Fibroblast of the aortic adventitia (primary cell): Measurements from ENCODE around the gene ARHGEF9. TPM values are rescaled to one million over a fixed set of nuclear protein-coding genes. Genes with fewer than 3 reads are reported as not detected.

ENCODE experiments used
- DNase-seq: peaks from one replicate; pipeline ENCODE4 v3.0.0-alpha.2; 2010; ENCODE audit warnings: low read depth
- H3K4me3 ChIP-seq: 2 replicates; pipeline ENCODE4 v1.5.1; 2011; ENCODE audit warnings: low read depth, mild to moderate bottlenecking, control low read depth, low read length, moderate library complexity
- CTCF ChIP-seq: IDR thresholded peaks from 2 replicates; pipeline ENCODE4 v1.5.1; 2011; ENCODE audit warnings: mild to moderate bottlenecking, low read length, control low read depth, inconsistent platforms; ENCODE audit not compliant: insufficient read depth
- total RNA-seq: library from RNA; depleted of rRNA; stranded (reverse); fragments of >200 nt; gene quantifications from 2 replicates; pipeline ENCODE4 v1.2.3, GENCODE V29; 2012; ENCODE audit warnings: low replicate concordance

Gene ARHGEF9
- total RNA-seq, 1 donor, result 13.8 TPM

- H3K4me3 ChIP-seq, result no peak overlapping the region
- no peak for DNase-seq
- TF ChIP-seq CTCF, result no peak
Measured at GRCh38 chrX:63738696-63739095, 46.3 kb downstream of the ARHGEF9 start.

GRCh38 chrX:63737131-63737921 lies 47.7 kb downstream of the ARHGEF9 start:
- no peak for TF ChIP-seq CTCF

GRCh38 chrX:63735882-63736281 lies 49.1 kb downstream of the ARHGEF9 start:
- DNase-seq, result no peak
- no peak for TF ChIP-seq CTCF
- no peak overlapping the region for H3K4me3 ChIP-seq

More at GRCh38 chrX:63737131-63737921, 47.7 kb downstream of the ARHGEF9 start:
- no peak for DNase-seq
- no peak overlapping the region for H3K4me3 ChIP-seq

GRCh38 chrX:63720293-63720692 lies 64.7 kb downstream of the ARHGEF9 start:
- DNase-seq, result no peak
- TF ChIP-seq CTCF, result no peak

GRCh38 chrX:63719633-63720032 lies 65.4 kb downstream of the ARHGEF9 start:
- H3K4me3 ChIP-seq, result no peak overlapping the region
- TF ChIP-seq CTCF, result no peak
- no peak for DNase-seq

More at GRCh38 chrX:63720293-63720692, 64.7 kb downstream of the ARHGEF9 start:
- H3K4me3 ChIP-seq, result no peak overlapping the region

- no peak for DNase-seq
- no peak for TF ChIP-seq CTCF
- H3K4me3 ChIP-seq, result no peak overlapping the region
Measured at GRCh38 chrX:63718010-63718694, 66.9 kb downstream of the ARHGEF9 start.
